Fibroblast of pulmonary artery (primary cell): ENCODE measurements around the gene XXYLT1.
A peak's percentile ranks its signal among the peaks of the same experiment; 100 is the strongest.
"Not testable (repeated sequence)": the region's sequence is repeated elsewhere in the genome, so short reads cannot be mapped to it uniquely, and the experiment has no call there.

Experiments used
- DNase-seq: peaks from one replicate; pipeline ENCODE4 v3.0.0-alpha.2; 2010; ENCODE audit warnings: low read depth
- H3K4me3 ChIP-seq: replicated peaks from 2 replicates; pipeline ENCODE4 v1.5.1; 2011; ENCODE audit warnings: low read depth, mild to moderate bottlenecking, control low read depth, low read length, moderate library complexity
- CTCF ChIP-seq: IDR thresholded peaks from 2 replicates; pipeline ENCODE4 v1.5.1; 2011; ENCODE audit warnings: mild to moderate bottlenecking, control low read depth, low read length, inconsistent platforms; ENCODE audit errors: missing control alignments

XXYLT1 gene

GRCh38 chr3:195238081-195238571, 32.8 kb downstream of the XXYLT1 start:
- H3K4me3 ChIP-seq = no peak overlapping the region
- TF ChIP-seq CTCF = no peak
- DNase-seq = no peak

GRCh38 chr3:195236801-195237570, 34.0 kb downstream of the XXYLT1 start:
- no peak for DNase-seq

GRCh38 chr3:195236076-195236798, 34.7 kb downstream of the XXYLT1 start:
- no peak overlapping the region for H3K4me3 ChIP-seq
- TF ChIP-seq CTCF = no peak
- no peak for DNase-seq

More at GRCh38 chr3:195236801-195237570, 34.0 kb downstream of the XXYLT1 start:
- no peak for TF ChIP-seq CTCF
- no peak overlapping the region for H3K4me3 ChIP-seq

GRCh38 chr3:195230244-195230643, 40.7 kb downstream of the XXYLT1 start:
- no peak overlapping the region for H3K4me3 ChIP-seq
- no peak for DNase-seq
- no peak for TF ChIP-seq CTCF

- not testable (repeated sequence) for H3K4me3 ChIP-seq, DNase-seq
These were observed 42.1 kb downstream of the XXYLT1 start for GRCh38 chr3:195228886-195229285.

- DNase-seq = no peak
- TF ChIP-seq CTCF = no peak
- H3K4me3 ChIP-seq = no peak overlapping the region
These were observed 43.1 kb downstream of the XXYLT1 start for GRCh38 chr3:195227871-195228270.

GRCh38 chr3:195226900-195227447, 44.0 kb downstream of the XXYLT1 start:
- peak; percentile 44 for DNase-seq
- no peak overlapping the region for H3K4me3 ChIP-seq
- peak; percentile 60 for TF ChIP-seq CTCF
